Stimulated activated CD8-positive, alpha-beta memory T cell treated with anti-CD3 and anti-CD28 coated beads, Interleukin-15, amount 100 ng/mL, for 24 hours (primary cell): ENCODE results near the gene CTRB2.

Experiments used
- DNase-seq: peaks from one replicate; pipeline ENCODE4 v3.0.0-alpha.2; 2020; ENCODE audit warnings: low read depth

The CTRB2 gene

GRCh38 chr16:75206749-75207451, at the start of gene CTRB2:
CTRB2 (minus strand) TSS chr16:75207161; CDS start chr16:75207141, 20 bp downstream.
- no peak for DNase-seq

DNA sequence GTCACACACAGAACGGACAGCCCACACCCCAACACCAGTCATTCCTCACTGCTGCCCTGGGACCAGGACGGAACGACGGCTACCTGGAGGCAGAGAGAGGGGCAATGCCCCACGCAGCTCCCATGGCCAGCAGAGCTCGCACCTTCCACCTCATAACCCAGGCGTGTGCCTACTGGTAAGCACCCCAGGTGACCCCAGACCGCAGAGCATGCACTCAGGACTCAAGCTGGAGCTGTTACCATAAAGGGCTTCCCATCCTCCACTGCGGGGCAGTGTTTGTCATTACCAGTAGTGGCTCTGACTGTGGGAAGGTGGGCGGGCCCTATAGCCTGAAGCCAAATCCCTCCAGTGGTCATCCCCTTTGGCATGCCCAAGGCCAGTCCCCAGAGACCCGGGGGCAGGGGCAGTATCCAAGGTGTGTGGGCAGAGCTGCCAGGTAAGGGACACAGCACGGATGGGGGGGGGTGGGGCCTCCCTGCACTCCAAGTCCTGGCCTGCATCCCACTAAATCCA, 49.2 kb upstream of the CTRB2 start:
- no peak for DNase-seq

DNA sequence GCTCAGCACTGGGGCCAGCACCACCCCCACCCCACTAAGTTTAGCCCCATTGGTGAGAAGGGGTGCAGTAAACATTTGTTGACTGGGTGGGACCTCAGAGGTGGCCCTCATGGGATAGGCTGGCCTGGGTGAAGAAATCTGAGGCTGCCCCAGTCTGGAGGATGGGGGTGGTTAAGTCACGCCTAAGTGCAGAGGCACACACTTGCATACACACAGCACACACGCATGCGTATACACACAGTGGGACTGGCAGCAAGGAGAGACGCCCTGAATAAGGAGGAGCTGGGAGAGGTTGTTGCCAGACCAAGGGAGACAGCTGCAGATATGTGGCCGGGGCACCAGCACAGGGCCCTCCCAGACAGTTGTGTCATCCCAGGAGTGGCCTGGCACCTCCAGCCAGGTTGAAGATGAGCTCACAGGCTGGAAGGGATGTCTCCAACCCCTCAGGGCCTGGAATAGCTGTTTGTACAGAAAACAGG, 47.4 kb upstream of the CTRB2 start:
- no peak for DNase-seq

DNA sequence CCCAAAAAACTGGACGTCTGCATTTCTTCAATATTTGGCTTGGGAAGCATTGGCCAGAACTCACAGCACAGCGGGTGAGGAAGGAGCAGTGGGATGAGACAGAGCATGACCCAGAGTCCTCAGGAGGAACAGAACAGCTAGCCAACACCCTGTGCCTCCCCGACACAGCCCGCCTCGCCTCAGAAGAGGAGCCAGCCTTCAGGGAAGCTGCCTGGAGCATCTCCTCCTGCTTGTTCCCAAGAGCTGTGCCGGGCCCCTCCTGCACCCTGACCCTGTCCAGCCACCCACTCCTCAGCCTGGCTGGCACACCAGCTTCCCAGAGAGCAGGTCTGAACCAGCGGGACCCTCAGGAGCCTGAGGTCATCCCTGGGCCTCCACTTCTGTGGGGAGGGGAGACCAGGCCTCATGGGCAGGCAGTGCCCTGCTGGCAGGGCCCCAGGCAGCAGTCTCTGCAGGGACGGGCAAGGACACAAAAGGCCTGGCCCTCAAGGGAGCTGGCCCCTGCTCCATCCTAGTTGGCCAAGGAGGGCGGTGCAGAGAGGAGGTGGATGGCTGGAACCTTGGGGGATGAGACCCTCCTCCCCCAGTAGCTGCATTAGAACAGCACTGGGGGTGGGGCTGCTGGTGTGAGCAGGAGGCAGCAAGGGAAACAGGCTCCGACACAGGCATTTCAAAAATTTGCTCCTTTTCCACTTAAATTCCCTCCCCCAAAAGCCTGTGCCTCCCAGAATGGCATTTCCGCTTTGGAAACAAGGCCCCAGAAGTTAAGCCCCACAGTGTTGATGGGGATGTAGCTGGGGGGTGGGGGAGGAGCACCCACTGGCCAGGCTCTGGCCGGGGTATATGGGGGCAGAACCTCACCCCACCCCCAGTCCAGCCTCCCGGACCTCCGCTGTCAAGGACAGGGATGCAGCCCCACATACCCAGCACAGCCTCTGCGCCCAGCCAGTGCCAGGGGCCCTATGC, 46.3 kb upstream of the CTRB2 start:
- DNase-seq = no peak

GRCh38 chr16:75252049-75252864, 45.3 kb upstream of the CTRB2 start:
- no peak for DNase-seq

- no peak for DNase-seq
These were observed 44.5 kb upstream of the CTRB2 start, which contains the start of gene BCAR1 for GRCh38 chr16:75251280-75252048. BCAR1 (minus strand) TSS chr16:75251624; CDS start chr16:75251482, 142 bp downstream.

DNA sequence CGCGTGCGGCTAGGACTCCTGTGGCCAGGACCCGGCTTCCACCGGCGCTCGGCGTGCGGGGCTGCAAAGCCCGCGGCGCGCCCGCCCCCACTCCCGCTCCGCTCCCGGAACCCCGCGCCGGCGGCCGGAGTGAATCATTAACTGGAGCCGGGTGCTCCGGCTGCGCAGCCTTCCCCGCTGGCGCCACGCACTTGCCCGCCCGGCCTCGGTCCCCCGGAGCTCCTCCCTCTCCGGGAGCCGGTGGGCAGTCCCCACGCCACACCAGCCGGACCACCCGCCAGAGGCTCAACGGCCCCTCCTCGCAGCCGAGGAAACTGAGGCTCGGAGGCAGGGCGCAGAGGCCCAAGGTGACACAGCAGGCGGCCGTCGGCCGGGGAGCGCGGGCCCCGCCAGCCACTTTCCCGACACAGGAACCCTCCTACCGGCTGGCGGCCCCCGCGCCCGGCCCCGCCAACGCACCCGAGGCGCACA, 43.9 kb upstream of the CTRB2 start:
- DNase-seq = no peak

- no peak for DNase-seq
These were observed 43.3 kb upstream of the CTRB2 start for GRCh38 chr16:75250089-75250808.

DNA sequence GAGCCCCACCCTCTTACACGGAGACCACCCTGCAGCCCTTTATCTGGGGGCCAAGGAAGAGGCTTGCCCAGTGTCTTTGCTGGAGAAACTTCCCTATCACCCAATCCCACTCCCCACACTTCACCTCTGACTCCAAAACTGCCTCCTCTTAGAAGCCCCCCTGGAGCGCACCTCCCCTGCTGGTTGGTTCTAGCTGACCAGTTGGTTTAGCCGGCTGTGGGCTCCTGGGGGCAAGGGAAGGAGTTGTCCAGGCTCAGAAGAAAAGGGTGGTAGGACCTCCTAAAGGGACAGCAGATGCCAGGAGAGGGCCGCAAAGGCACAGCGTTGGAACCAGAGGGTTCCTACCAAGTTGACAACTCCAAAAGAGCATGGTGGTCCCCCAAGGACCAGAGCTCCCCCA, 42.5 kb upstream of the CTRB2 start:
- no peak for DNase-seq

DNA sequence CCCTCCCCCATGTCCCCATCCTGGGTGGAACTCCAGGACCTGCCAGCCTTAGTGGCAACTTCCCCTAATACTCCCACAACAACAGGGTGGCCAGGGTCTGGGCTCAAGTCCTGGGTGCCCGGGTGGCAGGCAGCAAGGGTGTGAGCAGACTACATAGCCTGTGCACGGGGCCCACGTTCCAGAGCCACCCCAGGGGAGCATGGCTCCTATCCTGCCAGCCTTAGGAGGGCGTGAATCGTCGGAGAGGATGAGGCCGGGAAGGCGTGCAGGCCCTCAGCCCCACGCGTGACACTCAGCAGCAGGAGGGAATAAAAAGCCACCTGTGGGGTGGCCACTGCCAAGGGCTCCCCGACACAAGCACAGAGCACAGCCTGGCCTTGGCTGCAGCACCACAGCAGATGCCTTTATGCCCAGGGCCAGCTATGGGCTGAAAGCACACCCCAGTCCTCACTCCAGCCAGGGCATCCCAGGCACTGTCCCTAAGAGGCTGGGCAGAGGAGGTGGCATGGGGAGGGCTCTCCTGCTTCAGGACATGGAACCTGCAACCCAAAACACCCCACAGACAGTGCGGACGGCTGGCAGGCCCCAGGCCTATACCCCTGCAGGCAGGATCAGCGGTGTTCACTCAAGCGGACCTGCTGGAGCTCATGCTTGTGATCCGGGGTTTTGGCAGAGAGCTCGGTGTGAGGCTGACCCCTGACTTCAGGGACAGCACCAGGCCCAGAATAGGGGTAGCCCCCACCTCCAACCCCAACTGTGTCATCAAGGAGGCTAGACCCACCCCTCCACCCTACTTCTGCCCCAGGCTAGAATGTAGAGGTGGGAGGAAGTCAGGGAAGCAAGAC, 41.8 kb upstream of the CTRB2 start:
- DNase-seq = no peak

DNA sequence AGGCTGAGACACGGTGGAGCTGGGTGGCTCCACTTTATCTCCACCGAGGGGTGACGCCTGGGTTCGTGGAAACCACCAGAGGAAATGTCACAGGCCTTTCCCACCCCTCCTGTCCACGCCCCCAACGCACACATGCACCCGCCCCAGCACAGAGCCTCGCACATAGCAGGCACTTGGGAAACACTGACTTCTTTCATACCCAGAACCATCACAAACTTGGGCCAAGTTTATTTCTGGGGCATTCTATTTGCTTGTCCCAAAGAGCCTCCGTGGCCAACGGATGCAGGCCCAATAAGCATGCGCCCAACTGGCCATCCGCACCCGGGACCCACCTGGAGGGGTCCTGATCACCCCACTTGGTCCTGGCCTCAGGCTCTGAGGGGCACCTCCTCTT, 41.2 kb upstream of the CTRB2 start:
- DNase-seq = no peak

GRCh38 chr16:75247249-75247648, 40.3 kb upstream of the CTRB2 start:
- no peak for DNase-seq

- no peak for DNase-seq
These were observed 39.7 kb upstream of the CTRB2 start for GRCh38 chr16:75246504-75247205.

DNA sequence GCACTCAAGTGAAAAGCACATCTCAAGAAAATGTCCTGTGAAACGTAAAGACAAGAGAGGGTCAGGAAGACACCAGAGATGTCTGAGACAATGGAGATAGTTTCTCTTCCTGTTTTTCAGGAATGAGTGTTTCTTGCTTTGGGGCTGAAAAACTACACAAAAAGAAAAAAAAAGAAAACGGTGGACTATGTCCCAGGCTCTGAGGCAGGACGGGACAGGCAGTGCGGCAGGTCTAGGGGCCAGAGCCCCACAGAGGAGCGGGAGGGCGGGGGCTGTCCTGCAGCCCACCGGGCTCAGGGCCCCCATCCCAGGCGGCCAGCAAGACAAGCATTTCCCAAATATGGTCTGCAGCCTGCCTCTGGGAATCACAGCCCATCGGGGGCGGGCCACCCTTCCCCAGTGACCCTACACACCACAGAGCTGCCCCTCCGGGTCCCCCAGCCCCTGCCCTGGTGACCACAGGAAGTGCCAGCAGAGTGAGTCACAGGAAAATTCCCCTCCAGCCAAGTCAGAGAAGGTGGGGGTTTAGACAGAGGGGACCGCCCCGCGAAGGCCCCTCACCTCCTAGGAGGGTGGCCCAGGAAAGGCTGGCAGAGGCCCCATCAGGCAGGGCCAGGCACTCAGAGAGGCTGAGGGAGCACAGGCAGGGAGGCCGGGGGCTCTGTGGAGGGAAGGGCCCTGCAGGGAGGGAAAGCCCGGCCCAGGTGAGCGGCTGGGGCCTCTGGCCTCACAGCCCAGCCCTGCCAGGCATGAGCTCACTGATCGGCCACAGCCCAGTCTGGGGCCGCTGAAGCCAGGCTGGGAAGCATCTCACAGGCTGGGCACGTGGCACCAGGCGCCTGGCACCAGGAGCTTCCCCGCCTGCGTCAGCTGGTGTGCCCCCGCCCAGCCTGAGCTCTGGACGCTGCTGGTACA, 38.1 kb upstream of the CTRB2 start:
- DNase-seq = no peak

GRCh38 chr16:75244225-75244809, 37.4 kb upstream of the CTRB2 start:
- DNase-seq = no peak

- DNase-seq = no peak
These were observed 36.8 kb upstream of the CTRB2 start for GRCh38 chr16:75243667-75244224.
